LNCaP clone FGC (cell line): ENCODE results near the gene ERCC3.

Experiments used
- DNase-seq: peaks from one replicate; pipeline ENCODE4 v3.0.0-alpha.2; 2011; ENCODE audit warnings: low read depth
- H3K4me3 ChIP-seq: 2 replicates; pipeline ENCODE4 v1.5.1; 2011; ENCODE audit warnings: mild to moderate bottlenecking, low read depth, low read length, control low read depth
- CTCF ChIP-seq: IDR thresholded peaks from 2 replicates; pipeline ENCODE4 v1.5.1; 2012; ENCODE audit warnings: mild to moderate bottlenecking; ENCODE audit not compliant: control insufficient read depth, insufficient read depth; ENCODE audit errors: extremely low read depth

ERCC3 gene

GRCh38 chr2:127308586-127309138, 14.7 kb upstream of the ERCC3 start:
- no peak overlapping the region for H3K4me3 ChIP-seq
- no peak for TF ChIP-seq CTCF
- no peak for DNase-seq

GRCh38 chr2:127305990-127306585, 12.1 kb upstream of the ERCC3 start:
- peak; percentile 74 for DNase-seq
- no peak for TF ChIP-seq CTCF
- no peak overlapping the region for H3K4me3 ChIP-seq

GRCh38 chr2:127302168-127302567, 8.2 kb upstream of the ERCC3 start:
- DNase-seq: no peak
- H3K4me3 ChIP-seq: no peak overlapping the region
- TF ChIP-seq CTCF: no peak

- TF ChIP-seq CTCF: no peak
- H3K4me3 ChIP-seq: peak overlapping the region; percentile 92
- DNase-seq: no peak
Observed at GRCh38 chr2:127293386-127293747, 577 bp downstream of the ERCC3 start.

GRCh38 chr2:127288274-127288673, 5.7 kb downstream of the ERCC3 start:
- DNase-seq: no peak
- TF ChIP-seq CTCF: no peak

GRCh38 chr2:127283275-127283674, 10.7 kb downstream of the ERCC3 start:
- no peak overlapping the region for H3K4me3 ChIP-seq
- TF ChIP-seq CTCF: no peak
- no peak for DNase-seq

More at GRCh38 chr2:127288274-127288673, 5.7 kb downstream of the ERCC3 start:
- H3K4me3 ChIP-seq: no peak overlapping the region

- TF ChIP-seq CTCF: no peak
- DNase-seq: no peak
- H3K4me3 ChIP-seq: no peak overlapping the region
Observed at GRCh38 chr2:127280693-127281092, 13.3 kb downstream of the ERCC3 start.
